Dermis microvascular lymphatic vessel endothelial cell (primary cell): Measurements from ENCODE around the gene SMYD3. TPM values are rescaled to one million over a fixed set of nuclear protein-coding genes. Genes with fewer than 3 reads are reported as not detected.

Source experiments
- DNase-seq, 2 donors: peaks; one replicate each; pipeline versions ENCODE4 v3.0.0 to v3.0.0-alpha.2; 2010; ENCODE audit warnings: low read depth in 2 of 2
- total RNA-seq: library from RNA; depleted of rRNA; stranded (reverse); fragments of >200 nt; gene quantifications from 2 replicates; pipeline ENCODE4 v1.2.1, GENCODE V29; 2014

Gene SMYD3
- total RNA-seq, 1 donor from 2014 or later: 17.8 TPM

- no peak for DNase-seq
These were observed 89.1 kb downstream of the SMYD3 start for GRCh38 chr1:246417813-246418564.

- peak in 1 of 2 donors; percentile 3 for DNase-seq
These were observed 89.8 kb downstream of the SMYD3 start for GRCh38 chr1:246417152-246417812.

GRCh38 chr1:246416261-246416660, 90.8 kb downstream of the SMYD3 start:
- DNase-seq: no peak

GRCh38 chr1:246415028-246415427, 92.1 kb downstream of the SMYD3 start:
- no peak for DNase-seq

GRCh38 chr1:246413430-246413829, 93.6 kb downstream of the SMYD3 start:
- no peak for DNase-seq

- no peak for DNase-seq
These were observed 103.0 kb downstream of the SMYD3 start for GRCh38 chr1:246404078-246404477.

GRCh38 chr1:246398126-246398813, 108.8 kb downstream of the SMYD3 start:
- no peak for DNase-seq

- DNase-seq: no peak
These were observed 110.0 kb downstream of the SMYD3 start for GRCh38 chr1:246397046-246397445.

GRCh38 chr1:246396322-246396721, 110.8 kb downstream of the SMYD3 start:
- DNase-seq: no peak

- DNase-seq: peak in 1 of 2 donors; percentile 28
These were observed 113.0 kb downstream of the SMYD3 start for GRCh38 chr1:246394121-246394520.

GRCh38 chr1:246390855-246391254, 116.2 kb downstream of the SMYD3 start:
- no peak for DNase-seq

GRCh38 chr1:246384616-246385015, 122.5 kb downstream of the SMYD3 start:
- DNase-seq: no peak

- peak in 1 of 2 donors; percentile 58 for DNase-seq
These were observed 123.3 kb downstream of the SMYD3 start for GRCh38 chr1:246383791-246384190.

- no peak for DNase-seq
These were observed 123.9 kb downstream of the SMYD3 start for GRCh38 chr1:246383239-246383589.

GRCh38 chr1:246382589-246383238, 124.4 kb downstream of the SMYD3 start:
- no peak for DNase-seq

- no peak for DNase-seq
These were observed 125.6 kb downstream of the SMYD3 start for GRCh38 chr1:246381452-246381851.

GRCh38 chr1:246377625-246378153, 129.4 kb downstream of the SMYD3 start:
- DNase-seq: no peak

- no peak for DNase-seq
These were observed 133.1 kb downstream of the SMYD3 start for GRCh38 chr1:246373828-246374569.

- DNase-seq: no peak
These were observed 134.5 kb downstream of the SMYD3 start for GRCh38 chr1:246372559-246372958.

GRCh38 chr1:246367041-246367440, 140.0 kb downstream of the SMYD3 start:
- DNase-seq: no peak

GRCh38 chr1:246365708-246366107, 141.4 kb downstream of the SMYD3 start:
- no peak for DNase-seq
